ENCODE results near the gene MORN1.

Gene MORN1

DNA sequence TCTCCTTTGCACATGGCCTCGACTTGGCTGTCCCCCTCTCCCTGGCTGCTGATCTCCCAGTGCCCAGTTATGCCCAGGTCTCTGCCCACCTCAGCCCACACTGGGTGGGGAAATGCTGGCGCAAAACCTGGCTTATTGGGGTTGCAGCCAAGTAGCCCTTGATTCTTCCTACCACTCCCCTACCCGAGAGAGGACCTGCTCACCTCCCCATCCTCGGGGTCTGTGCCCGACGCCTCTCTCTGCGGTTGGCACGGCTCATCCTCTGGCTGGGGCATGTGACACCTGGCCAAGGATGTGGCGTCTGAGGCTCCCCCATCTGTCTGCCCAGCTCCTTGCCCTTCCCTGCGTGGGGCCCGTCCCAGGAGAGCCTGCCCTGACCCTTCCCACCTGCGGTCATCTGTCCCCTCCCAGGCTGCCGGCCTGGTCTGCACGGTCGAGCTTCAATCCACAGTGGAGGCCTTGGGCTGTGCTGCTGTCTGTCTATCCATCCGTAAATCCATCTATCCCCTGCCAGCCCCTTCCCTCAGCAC, 27.5 kb upstream of the MORN1 start:
- no peak for DNase-seq

DNA sequence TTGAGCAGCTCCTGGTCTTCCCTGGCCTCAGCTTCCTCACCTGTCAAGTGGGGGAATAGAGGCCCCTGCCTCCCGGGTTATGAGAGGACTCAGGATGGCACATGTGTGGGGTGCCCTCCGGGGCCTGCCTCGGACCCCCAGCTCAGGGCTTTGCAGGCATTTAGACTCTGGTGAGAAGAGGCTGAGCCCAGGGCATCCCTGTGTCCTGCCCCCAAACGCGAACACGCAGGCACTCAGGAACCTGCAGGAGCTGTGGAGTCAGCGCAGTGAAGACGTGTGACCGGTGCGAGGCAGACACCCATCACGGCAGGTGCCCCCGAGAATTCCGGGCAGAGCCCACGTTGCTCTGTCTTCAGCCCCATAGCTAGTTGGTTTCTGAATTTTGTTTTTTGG, 26.5 kb upstream of the MORN1 start:
- no peak for DNase-seq

DNA sequence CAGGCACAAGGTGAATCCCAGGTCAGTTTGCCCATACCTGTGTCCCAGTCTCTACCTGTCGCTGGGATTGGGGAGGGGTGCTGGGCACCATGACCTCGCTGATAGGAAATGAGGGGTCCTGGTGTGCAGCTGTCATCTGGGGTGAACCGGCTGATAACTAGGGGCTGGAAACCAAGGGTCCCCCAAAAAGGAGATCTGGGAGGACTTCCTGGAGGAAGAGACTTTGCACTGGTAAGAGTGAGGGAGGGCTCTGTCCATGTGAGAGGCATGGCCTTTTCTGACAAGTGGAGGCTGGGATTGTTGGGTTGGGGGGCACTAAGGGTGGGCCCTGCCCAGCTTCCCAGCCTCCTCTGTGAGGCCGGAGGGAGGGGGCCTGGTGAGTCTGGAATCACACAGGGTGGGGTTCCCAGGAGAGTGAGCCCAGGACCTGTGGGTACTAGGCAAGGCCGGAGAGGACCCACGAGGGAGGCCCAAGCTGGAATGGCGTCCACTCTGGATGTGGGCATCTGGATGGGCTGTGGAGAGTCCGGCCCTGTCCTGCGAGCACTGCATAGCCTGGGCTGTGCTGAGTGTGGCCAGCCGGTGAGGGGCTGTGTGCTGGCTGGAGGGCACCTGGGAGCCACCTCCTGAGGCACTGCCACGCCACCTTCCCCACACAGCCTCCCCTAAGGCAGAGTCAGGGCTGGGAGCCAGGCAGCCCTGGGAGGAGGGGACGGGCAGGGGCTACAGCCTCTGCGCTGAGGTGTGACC, 25.9 kb upstream of the MORN1 start:
- DNase-seq: no peak

DNA sequence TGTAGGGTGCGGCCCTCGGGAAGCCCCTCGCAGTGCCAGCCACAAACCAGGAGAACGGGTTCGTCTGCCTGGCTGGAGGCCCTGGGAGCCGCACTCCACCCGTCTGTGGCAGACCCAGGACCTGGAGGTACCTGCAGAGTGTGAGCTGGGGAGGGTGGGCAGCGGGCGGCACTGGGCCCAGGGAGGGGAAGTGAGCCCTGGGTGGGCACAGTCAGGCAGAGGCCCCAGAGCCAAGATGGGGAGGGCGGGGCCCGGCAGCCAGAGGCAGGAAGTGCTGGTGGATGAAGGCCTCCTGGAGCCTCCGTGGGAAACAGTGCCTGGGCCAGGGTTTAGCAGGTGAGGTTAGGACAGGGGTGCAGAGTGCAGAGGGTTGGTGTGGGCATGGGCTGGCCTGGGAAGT, 25.0 kb upstream of the MORN1 start:
- DNase-seq: no peak

DNA sequence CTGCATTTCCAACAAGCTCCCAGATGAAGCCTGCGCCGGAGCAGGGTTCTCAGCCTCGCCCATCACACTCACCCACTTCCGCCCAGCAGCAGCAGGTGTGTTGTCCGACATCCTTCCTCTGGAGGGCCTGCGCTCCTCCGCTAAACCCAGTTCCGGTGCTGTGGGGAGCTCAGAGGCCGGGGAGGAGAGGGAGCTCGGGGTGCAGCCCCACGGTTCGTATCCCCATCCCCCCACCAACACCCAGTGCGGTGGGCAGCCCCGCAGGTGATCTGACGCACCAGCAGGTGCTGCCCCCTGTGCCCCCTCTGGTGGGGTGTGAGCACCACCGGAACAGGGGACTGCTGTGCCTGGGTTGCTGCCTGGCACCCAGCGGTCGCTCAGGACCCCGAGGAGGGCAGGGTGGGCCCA, 24.5 kb upstream of the MORN1 start:
- DNase-seq: peak; percentile 74

DNA sequence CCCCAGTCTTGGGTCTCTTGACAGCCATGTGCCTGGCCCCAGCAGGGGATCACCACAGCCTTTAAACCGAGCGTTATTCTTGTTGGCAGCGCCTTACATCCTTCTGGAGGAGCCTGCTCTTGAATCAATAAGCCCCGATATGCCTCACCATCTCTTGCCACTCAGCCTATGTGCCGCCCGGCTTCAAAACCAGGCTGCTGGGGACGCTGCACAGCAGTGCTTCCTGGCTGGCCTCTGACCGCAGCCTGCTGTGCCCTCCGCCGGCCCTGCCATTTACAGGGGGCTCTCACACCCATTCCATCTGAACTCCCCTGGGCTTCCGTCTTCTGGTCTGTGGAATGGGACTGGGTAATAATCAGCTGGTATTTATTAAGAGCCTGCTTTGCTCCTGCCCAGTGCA, 24.0 kb upstream of the MORN1 start:
- DNase-seq: no peak

DNA sequence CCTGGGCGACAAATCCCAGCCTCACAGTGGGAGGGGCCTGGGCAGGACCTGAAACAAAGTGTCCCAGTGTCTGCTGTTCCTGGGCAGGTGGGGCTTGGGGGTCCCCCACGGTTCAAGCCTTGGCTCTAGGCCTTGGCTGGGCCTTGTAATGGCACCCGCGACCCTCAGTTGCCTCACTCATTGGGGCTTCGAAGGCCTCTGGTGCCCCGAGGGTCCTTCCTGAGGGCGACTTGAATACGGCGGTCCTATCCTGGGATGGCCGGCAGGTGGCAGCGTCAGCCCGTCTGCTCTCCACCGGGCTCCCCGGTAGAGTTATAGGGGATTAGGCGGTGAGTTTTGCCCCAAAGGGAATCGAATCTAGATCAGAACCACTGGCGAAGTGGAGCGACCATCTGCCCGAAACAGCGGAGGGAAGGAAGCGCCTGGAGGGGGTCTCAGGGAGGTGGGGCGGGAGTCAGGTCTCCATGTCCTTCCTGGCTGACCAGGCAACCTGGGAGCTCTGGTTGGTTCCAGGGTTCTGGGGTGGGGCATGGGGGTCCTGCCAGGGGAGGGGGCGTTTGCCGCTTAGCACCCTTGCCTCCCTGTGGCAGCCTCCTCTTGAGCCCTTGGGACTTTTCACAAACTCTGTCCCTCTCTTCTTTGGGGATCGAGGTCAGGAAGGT, 23.1 kb upstream of the MORN1 start:
- peak; percentile 77 for DNase-seq

DNA sequence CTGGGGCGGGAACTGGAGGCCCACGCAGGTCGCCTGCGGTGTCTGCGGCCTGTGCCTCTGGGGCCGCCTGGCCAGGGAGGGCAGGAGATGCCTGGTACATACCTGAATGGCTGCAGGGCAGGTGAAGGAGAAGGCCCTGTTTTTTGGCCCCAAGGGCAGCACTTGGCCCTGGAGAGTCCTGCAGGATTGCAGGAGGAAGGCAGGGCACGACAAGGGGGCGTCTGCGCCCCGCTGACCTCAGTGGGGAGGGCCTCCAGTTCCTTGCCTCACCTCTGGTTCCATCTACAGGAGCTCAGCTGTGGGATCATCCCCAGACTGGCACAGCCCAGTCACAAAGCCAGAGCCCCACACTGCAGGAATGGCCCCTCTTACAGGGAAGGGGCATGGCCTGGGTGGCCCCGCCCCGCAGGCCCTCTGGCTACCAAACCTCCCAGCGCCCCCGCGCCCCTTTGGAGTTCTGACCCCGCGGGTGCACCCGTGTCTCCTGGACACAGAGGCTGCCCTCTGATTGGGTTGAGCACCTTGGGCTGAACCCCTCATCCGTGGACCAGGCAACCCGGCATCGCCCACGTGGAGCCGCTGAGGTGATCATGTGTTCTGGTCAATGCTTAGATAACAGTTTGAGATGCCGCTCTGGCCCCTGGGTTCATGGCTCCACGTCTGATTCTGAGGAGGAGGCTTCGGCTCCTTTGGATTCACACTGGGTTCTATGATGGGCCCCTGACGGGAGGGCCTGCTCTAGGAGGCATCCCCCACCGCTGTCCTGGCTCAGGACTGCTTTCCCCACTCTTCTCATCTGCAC, 22.3 kb upstream of the MORN1 start:
- peak; percentile 39 for DNase-seq

DNA sequence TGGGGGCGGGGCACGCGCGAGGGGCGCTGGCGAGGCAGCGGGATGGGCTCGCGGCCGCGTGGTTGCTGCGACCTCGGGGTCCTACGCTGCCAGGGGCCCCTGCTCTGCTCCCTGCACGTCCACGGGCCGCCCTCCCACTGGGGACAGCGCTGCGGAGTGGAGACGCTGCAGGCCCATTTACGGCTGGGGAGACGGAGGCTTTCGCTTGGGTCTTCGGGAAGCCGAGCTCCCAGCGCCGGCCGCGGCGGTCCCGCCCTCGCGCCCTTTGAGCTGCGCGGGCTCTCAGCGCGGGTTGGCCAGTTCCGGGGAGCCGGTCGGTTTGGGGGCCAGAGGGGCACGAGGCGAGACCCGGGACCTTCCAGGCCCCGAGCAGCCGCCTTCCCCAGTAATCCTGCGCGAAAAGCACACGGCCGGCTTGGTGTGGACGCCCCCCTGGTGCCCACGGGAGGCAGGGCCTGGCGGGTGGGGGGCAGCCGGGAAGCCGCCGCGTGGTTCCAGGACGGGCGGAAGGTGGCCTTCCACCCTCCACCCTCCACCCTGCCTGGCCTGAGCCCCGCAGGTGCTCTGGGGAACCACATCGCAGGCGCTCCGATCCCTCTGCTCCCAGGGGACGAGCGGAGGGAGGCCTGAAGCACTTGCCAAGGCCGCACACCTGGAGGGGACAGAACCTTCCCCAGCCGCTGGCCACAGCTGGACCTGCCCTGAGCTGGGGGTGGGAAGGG, 21.6 kb upstream of the MORN1 start:
- peak; percentile 51 for DNase-seq

DNA sequence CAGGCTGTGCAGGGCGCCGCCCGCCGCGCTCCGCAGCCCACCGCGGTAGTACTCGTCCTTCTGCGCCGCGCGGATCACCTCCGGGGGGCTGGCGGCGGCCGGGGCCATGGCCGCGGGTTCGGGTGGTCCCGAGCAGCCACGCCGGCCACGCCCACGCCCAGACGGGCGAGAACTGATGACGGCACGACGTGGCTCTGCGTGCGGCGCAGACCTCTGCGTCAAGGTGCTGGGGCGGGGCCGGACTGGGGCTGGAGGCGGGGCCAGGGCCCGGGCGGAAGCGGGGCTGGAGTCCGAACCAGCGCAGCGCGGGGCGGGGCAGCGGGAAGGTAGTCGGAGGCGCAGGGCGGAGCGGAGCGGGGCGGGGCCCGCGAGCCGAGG, 21.0 kb upstream of the MORN1 start, which contains the start of gene PEX10:
PEX10 (minus strand) TSS at position 170 of the 378 bp plus-strand sequence; CDS start at position 108, 62 bp downstream.
- peak; percentile 99 for DNase-seq

DNA sequence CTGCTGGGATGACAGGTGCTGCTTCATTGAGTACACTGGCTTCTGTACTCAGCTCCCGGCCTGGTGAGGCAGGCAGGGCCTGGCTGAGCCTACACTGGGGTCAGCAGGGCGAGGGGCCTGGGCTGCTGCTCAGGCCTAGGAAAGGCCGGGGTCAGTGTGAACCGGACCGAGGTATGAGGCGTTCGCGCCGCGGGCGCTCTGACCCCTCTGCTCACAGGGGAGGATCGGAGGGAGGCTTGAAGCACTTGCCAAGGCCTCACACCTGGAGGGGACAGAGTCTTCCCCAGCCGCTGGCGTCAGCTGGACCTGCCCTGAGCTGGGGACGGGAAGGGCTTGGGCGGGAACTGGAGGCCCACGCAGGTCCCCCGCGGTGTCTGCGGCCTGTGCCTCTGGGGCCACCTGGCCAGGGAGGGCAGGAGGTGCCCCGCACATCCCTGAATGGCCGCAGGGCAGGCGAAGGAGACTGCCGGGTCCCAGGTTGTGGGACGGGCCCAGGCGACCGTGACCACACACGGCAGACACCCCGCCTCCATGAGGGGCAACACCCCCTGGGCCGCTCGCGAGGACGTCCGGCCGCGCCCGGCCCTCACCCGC, 20.5 kb upstream of the MORN1 start:
- no peak for DNase-seq

DNA sequence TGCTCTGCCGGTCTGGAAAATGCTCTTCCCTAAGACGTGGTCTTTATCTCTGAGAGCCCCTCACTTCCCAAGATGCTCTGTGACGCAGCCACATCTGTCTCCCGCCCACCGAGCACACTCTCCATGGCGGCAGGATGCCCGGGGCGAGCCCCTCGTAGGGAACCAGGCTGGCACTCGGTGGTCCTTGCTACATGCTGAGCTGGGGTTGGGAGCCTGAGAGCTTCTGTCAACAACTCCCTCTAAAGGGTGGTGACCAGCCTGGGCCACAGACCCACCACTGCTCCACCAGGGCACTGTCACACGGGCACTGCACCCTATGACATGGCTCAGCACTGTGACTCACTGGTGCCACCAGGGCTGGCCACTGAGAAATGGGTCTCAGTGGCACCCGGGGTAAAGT, 18.4 kb upstream of the MORN1 start:
- DNase-seq: no peak

DNA sequence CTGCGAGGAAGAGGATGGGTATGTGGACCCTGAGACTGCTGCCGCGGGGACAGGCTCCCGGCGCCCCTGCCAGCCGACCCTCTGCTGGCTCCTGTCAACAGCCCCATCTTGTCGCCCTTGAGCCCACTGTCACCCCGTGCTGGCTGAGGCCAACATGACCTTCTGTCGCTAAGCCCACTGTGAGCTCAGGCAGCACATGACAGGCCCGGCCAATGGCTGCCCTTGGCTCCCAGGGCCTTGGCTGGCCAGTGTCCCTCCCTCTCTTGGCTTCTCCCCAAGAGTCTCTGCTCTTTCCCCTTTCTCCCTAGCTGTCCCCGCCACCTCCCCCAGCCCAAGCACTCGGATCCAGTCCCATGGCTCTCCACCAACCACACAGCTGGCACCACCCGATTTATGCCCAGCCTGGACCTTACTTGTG, 17.5 kb upstream of the MORN1 start:
- DNase-seq: no peak

DNA sequence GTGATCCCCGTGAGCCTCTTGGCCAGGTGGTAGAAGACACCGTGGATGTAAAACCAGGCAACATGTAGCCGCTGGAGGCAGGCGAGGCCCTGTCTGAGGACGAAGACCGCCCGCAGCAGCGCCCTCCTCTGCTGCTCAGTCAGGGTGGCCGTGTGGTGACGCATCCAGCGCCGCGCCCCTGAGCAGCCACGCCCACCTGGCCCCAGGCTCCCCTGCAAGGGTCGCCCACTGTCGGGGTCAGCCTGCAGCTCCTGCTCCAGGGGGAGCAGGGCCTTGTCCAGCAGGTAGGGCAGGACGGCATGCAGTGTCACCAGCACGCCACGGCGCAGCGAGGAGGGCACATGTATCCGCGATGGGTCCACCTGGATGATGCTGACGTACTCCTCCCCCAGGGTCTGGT, 17.1 kb upstream of the MORN1 start:
- DNase-seq: no peak

DNA sequence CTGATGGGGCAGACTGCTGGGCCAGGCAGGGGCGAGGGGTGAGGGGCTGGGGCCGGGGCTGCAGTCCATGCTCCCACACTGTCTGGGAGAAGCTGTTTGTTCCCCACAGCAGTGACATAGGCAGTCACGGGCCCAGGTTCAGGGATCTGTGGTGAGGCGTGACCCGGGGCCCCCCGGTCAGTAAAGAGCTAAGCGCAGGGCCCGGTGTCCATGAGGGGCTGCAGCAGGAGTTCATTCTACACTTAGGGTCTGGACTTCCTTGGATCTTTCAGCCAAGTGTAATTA, 16.6 kb upstream of the MORN1 start:
- DNase-seq: no peak

DNA sequence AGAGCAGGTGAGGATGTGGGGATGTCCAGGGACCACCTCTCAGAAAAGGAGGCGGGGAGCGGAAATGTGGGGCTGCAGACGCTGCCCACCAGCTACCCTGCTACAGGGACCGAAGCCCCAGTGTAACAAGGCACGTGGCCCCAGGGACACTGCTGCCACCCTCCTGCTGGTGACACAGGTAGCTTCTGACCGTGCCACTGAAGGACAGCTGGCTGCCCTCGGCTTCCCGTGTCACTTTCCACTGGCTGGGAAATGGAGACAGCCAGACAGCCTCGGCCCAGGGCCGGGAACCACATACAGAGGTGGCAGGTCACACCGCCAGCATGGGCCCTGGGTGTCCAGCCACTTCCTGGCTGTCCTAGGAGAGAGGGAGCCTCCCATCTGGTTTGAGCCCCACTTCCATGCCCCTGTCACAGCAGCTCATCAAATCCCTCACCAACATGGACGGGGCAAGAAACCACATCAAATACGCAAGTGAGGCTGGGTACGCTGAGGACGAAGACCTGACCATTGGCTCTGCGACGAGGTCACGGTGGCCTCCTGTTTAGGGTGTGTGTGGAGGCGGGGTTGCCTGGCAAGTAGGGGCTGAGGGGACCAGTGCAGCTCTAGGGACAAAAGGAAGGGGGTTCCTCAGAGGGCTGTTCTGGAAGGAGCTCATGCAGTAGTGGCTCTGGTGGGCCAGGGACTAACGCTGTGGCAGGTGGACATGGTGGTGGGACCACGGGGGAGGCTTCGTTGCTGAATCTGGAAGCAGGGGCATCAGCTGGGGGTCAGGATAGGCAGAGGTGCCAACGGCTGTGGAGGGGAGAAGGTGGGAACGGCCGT, 16.0 kb upstream of the MORN1 start:
- DNase-seq: no peak

DNA sequence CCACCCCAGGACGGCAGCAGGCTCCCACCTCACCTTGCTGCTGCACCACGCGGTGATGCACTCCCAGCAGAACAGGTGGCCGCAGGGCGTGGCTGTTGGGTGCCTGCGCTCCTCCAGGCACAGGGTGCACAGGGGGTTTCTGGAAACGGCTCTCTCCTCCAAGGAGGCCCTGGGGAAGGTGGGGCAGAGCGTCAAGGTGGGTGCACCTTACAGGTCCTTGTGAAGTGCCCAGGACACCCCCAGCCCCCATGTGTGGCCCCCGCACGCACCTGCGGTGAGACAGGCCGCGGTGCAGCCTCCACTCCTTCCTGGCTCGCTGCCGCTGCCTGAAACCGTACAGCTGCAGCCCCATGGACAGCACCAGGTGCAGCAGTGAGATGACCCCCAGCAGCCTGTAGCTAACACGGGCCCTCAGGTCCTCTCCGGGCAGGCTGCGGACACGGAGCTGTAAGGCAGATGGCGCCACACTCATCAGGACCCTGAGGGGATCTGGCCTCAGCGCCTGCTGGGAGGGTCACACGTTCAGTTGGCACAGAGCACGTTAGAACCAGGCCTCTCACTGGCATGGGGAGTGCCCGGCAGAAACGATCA, 15.2 kb upstream of the MORN1 start:
- DNase-seq: no peak

DNA sequence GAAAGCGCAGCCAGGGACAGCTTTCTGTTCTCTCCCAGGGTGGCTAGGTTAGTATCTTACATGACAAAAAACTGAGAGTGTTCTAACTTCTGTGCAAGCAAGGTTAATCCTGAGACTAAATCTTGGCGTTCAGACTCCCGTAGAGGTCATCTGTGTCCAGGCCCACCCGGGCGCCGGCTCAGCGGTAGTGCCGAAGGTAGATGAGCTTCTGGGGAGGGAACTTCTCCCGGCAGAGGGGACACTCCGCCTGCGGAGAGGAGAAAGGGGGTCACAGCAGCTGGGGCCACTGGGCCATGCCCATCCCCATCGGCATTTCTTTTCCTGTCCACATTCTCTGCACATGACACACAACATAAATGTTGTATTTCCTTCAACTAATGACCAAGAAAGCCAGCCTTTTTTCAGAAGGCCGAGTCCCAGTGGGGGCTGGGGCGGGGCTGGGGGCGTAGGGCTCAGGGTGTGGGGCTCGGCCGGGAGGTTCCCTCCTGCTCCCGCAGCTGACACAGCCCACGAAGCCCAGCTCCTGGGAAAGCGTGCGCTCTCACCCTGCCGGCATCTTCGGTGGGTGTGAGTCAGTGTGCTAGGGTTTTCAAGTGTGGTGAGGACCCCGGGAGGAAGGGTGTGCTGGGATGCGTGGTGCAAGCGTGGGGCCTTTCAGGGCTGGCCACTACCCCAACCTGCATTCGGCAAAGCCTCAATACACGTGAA, 14.4 kb upstream of the MORN1 start:
- DNase-seq: no peak

DNA sequence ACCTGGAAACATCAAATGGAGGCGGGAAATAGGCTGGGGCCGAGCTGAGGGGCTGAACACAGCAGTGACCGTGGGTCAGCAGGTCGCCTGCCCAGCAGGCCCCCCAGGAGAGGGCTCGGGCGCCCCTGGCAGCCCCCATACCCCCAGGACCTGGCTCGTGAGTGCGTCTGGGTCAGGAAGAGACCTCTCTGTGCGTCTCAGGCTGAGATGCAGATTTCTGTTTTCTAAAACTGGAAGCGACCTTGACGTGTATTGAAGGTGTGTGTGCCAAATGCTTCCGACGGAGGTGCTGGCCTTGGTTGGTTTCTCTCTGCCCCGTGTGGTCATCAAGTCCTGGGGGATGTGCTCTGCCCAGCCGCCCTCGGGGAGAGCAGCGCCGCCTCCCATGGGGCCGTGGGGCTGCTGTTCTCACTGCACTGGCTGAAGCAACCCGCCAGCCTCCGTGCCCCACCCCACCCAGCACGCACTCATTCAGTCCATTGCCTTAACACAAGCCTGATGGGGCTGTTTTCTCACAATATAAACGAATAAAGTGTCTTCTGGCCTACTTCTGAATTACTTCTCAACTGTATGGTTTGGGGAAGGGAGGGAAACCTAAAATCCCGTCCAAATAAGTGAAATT, 13.6 kb upstream of the MORN1 start:
- DNase-seq: no peak
